C4-2B (cell line): ENCODE measurements around the gene PLA2G4A.

Experiments
- CTCF ChIP-seq: fragments of 450-650 bp; conservative IDR thresholded peaks from 2 replicates; pipeline ENCODE4 v1.5.1; 2017; ENCODE audit warnings: mild to moderate bottlenecking
- ZFX ChIP-seq: fragments of 450-650 bp; IDR thresholded peaks from 2 replicates; pipeline ENCODE4 v1.6.1; 2017

- TF ChIP-seq CTCF (no peak), ZFX (no peak)
Measured at GRCh38 chr1:186983327-186983726, 154.6 kb downstream of the PLA2G4A start.
